ENCODE data around the gene AMPD2. TPM values are rescaled to one million over a fixed set of nuclear protein-coding genes. Genes with fewer than 3 reads are reported as not detected.

The AMPD2 gene
- total RNA-seq, 5 donors from 2014 or later (not counting 1 experiment from before 2014, with no cell fraction given), result 90.2 to 285 (median 100) TPM

GRCh38 chr1:109584766-109585165, 34.9 kb upstream of the AMPD2 start:
- WGBS (ENCODE audit: insufficient coverage), result no CpG with 5 or more reads among the region's 1 CpG
- no peaks in the 10 kb centered on the region for H3K27me3 Mint-ChIP-seq
- Histone ChIP-seq H3K27ac (ENCODE audit: low read length) (no peak overlapping the region), H3K9me3 (no peaks in the 10 kb centered on the region), H3K36me3 (ENCODE audit: control insufficient read depth in 2 of 2, extremely low read depth in 1 of 2, insufficient read depth in 1 of 2, low read length in 1 of 2) (peaks cover 0 to 82% of the 10 kb centered on the region in 2 donors), H3K27me3 (replicated peaks in 1 of 2; ENCODE audit: control insufficient read depth in 2 of 2, extremely low read depth in 1 of 2, insufficient read depth in 2 of 2, low read length in 1 of 2) (no peaks in the 10 kb centered on the region), H3K4me3 (ENCODE audit: control insufficient read depth in 1 of 2, extremely low read depth in 1 of 2, low read length in 1 of 2) (no peak overlapping the region), H3K4me1 (ENCODE audit: control insufficient read depth in 1 of 2, extremely low read depth in 1 of 2, insufficient read depth in 2 of 2, low read length in 2 of 2) (no peaks in the 10 kb centered on the region)
- CTCF ChIA-PET, result no interaction called here
- H3K27ac Mint-ChIP-seq, result no peak overlapping the region
- no peaks in the 10 kb centered on the region for H3K9me3 Mint-ChIP-seq
- H3K4me3 Mint-ChIP-seq, result no peak overlapping the region
- ATAC-seq (replicated peaks in 1 of 4) (no peak), DNase-seq (no peak)
- POLR2A ChIA-PET, result no interaction called here
- H3K4me1 Mint-ChIP-seq, result peaks cover 0 to 17% (median 0%) of the 10 kb centered on the region in 3 donors
- peaks cover 65% of the 10 kb centered on the region for H3K36me3 Mint-ChIP-seq

GRCh38 chr1:109586055-109586454, 33.6 kb upstream of the AMPD2 start:
- Mint-ChIP-seq H3K27ac (no peak overlapping the region), H3K36me3 (peaks cover 60% of the 10 kb centered on the region)
- ATAC-seq (replicated peaks in 1 of 4), result no peak

GRCh38 chr1:109589177-109589576, 30.5 kb upstream of the AMPD2 start:
- H3K4me3 ChIP-seq (ENCODE audit: control insufficient read depth in 1 of 2, extremely low read depth in 1 of 2, low read length in 1 of 2), result no peak overlapping the region
- no peaks in the 10 kb centered on the region for H3K9me3 Mint-ChIP-seq
- ChIA-PET POLR2A (no interaction called here), CTCF (no interaction called here)
- peaks cover 0 to 82% of the 10 kb centered on the region in 2 donors for H3K36me3 ChIP-seq (ENCODE audit: control insufficient read depth in 2 of 2, extremely low read depth in 1 of 2, insufficient read depth in 1 of 2, low read length in 1 of 2)
- no peaks in the 10 kb centered on the region for H3K27me3 Mint-ChIP-seq
- ATAC-seq (replicated peaks in 1 of 4) (no peak), DNase-seq (no peak)
- H3K4me1 ChIP-seq (ENCODE audit: control insufficient read depth in 1 of 2, extremely low read depth in 1 of 2, insufficient read depth in 2 of 2, low read length in 2 of 2), result no peaks in the 10 kb centered on the region
- H3K9me3 ChIP-seq, result no peaks in the 10 kb centered on the region
- no peaks in the 10 kb centered on the region for H3K27me3 ChIP-seq (replicated peaks in 1 of 2; ENCODE audit: control insufficient read depth in 2 of 2, extremely low read depth in 1 of 2, insufficient read depth in 2 of 2, low read length in 1 of 2)
- no peak overlapping the region for H3K27ac ChIP-seq (ENCODE audit: low read length)
- no peak overlapping the region for H3K4me3 Mint-ChIP-seq
- WGBS (ENCODE audit: insufficient coverage), result 77% methylated on average over 3 of the region's 3 CpGs
- no peak overlapping the region for H3K27ac Mint-ChIP-seq
- H3K36me3 Mint-ChIP-seq, result peaks cover 66% of the 10 kb centered on the region
- peaks cover 0 to 17% (median 0%) of the 10 kb centered on the region in 3 donors for H3K4me1 Mint-ChIP-seq

More at GRCh38 chr1:109586055-109586454, 33.6 kb upstream of the AMPD2 start:
- H3K4me1 ChIP-seq (ENCODE audit: control insufficient read depth in 1 of 2, extremely low read depth in 1 of 2, insufficient read depth in 2 of 2, low read length in 2 of 2), result no peaks in the 10 kb centered on the region
- WGBS (ENCODE audit: insufficient coverage), result no CpG with 5 or more reads among the region's 3 CpGs
- no peaks in the 10 kb centered on the region for H3K9me3 ChIP-seq
- no peak overlapping the region for H3K4me3 Mint-ChIP-seq
- POLR2A ChIA-PET, result no interaction called here
- H3K4me3 ChIP-seq (ENCODE audit: control insufficient read depth in 1 of 2, extremely low read depth in 1 of 2, low read length in 1 of 2), result no peak overlapping the region
- H3K4me1 Mint-ChIP-seq, result peaks cover 0 to 17% (median 0%) of the 10 kb centered on the region in 3 donors
- H3K27me3 Mint-ChIP-seq, result no peaks in the 10 kb centered on the region
- no peaks in the 10 kb centered on the region for H3K27me3 ChIP-seq (replicated peaks in 1 of 2; ENCODE audit: control insufficient read depth in 2 of 2, extremely low read depth in 1 of 2, insufficient read depth in 2 of 2, low read length in 1 of 2)
- DNase-seq, result no peak
- peaks cover 0 to 77% of the 10 kb centered on the region in 2 donors for H3K36me3 ChIP-seq (ENCODE audit: control insufficient read depth in 2 of 2, extremely low read depth in 1 of 2, insufficient read depth in 1 of 2, low read length in 1 of 2)
- no peaks in the 10 kb centered on the region for H3K9me3 Mint-ChIP-seq
- CTCF ChIA-PET, result no interaction called here
- no peak overlapping the region for H3K27ac ChIP-seq (ENCODE audit: low read length)

- ChIA-PET CTCF (interaction anchor here in 1 of 2 donors (1.1 kb wide), 1 partner anchor 24 kb away, joined by 3 read pairs; no protein-coding TSS in a partner anchor), POLR2A (no interaction called here)
- no peaks in the 10 kb centered on the region for H3K27me3 ChIP-seq (replicated peaks in 1 of 2; ENCODE audit: control insufficient read depth in 2 of 2, extremely low read depth in 1 of 2, insufficient read depth in 2 of 2, low read length in 1 of 2)
- no peaks in the 10 kb centered on the region for H3K9me3 ChIP-seq
- no peak overlapping the region for H3K27ac ChIP-seq (ENCODE audit: low read length)
- H3K36me3 ChIP-seq (ENCODE audit: control insufficient read depth in 2 of 2, extremely low read depth in 1 of 2, insufficient read depth in 1 of 2, low read length in 1 of 2), result peaks cover 0 to 77% of the 10 kb centered on the region in 2 donors
- H3K4me1 ChIP-seq (ENCODE audit: control insufficient read depth in 1 of 2, extremely low read depth in 1 of 2, insufficient read depth in 2 of 2, low read length in 2 of 2), result no peaks in the 10 kb centered on the region
- Mint-ChIP-seq H3K27me3 (no peaks in the 10 kb centered on the region), H3K36me3 (peaks cover 67% of the 10 kb centered on the region), H3K4me3 (no peak overlapping the region), H3K4me1 (peaks cover 0 to 13% (median 0%) of the 10 kb centered on the region in 3 donors), H3K27ac (peak overlapping the region in 1 of 2 donors; percentile 15), H3K9me3 (no peaks in the 10 kb centered on the region)
- no peak overlapping the region for H3K4me3 ChIP-seq (ENCODE audit: control insufficient read depth in 1 of 2, extremely low read depth in 1 of 2, low read length in 1 of 2)
- ATAC-seq (replicated peaks in 1 of 4) (no peak), DNase-seq (no peak)
These were observed 30.0 kb upstream of the AMPD2 start for GRCh38 chr1:109589679-109590078.

GRCh38 chr1:109592916-109593315, 26.7 kb upstream of the AMPD2 start:
- ChIA-PET CTCF (no interaction called here), POLR2A (no interaction called here)
- no peaks in the 10 kb centered on the region for H3K27me3 Mint-ChIP-seq
- DNase-seq (no peak), ATAC-seq (replicated peaks in 1 of 4) (no peak)
- H3K4me3 ChIP-seq (ENCODE audit: control insufficient read depth in 1 of 2, extremely low read depth in 1 of 2, low read length in 1 of 2), result no peak overlapping the region
- no peak overlapping the region for H3K4me3 Mint-ChIP-seq
- H3K4me1 Mint-ChIP-seq, result peaks cover 0 to 11% (median 0%) of the 10 kb centered on the region in 3 donors
- no peaks in the 10 kb centered on the region for H3K9me3 Mint-ChIP-seq
- peaks cover 0 to 56% of the 10 kb centered on the region in 2 donors for H3K36me3 ChIP-seq (ENCODE audit: control insufficient read depth in 2 of 2, extremely low read depth in 1 of 2, insufficient read depth in 1 of 2, low read length in 1 of 2)
- peaks cover 52% of the 10 kb centered on the region for H3K36me3 Mint-ChIP-seq
- no peaks in the 10 kb centered on the region for H3K27me3 ChIP-seq (replicated peaks in 1 of 2; ENCODE audit: control insufficient read depth in 2 of 2, extremely low read depth in 1 of 2, insufficient read depth in 2 of 2, low read length in 1 of 2)
- no peaks in the 10 kb centered on the region for H3K4me1 ChIP-seq (ENCODE audit: control insufficient read depth in 1 of 2, extremely low read depth in 1 of 2, insufficient read depth in 2 of 2, low read length in 2 of 2)
- H3K27ac ChIP-seq (ENCODE audit: low read length), result no peak overlapping the region
- H3K27ac Mint-ChIP-seq, result no peak overlapping the region
- no peaks in the 10 kb centered on the region for H3K9me3 ChIP-seq

- H3K9me3 Mint-ChIP-seq, result no peaks in the 10 kb centered on the region
- H3K4me3 Mint-ChIP-seq, result no peak overlapping the region
- no peak overlapping the region for H3K4me3 ChIP-seq (ENCODE audit: control insufficient read depth in 1 of 2, extremely low read depth in 1 of 2, low read length in 1 of 2)
- no peak overlapping the region for H3K27ac ChIP-seq (ENCODE audit: low read length)
- H3K36me3 Mint-ChIP-seq, result peaks cover 45% of the 10 kb centered on the region
- no peaks in the 10 kb centered on the region for H3K27me3 ChIP-seq (replicated peaks in 1 of 2; ENCODE audit: control insufficient read depth in 2 of 2, extremely low read depth in 1 of 2, insufficient read depth in 2 of 2, low read length in 1 of 2)
- no peaks in the 10 kb centered on the region for H3K27me3 Mint-ChIP-seq
- no peak for ATAC-seq (replicated peaks in 1 of 4)
- peaks cover 0 to 5% (median 2%) of the 10 kb centered on the region in 3 donors for H3K4me1 Mint-ChIP-seq
- no peak for DNase-seq
- no CpG with 5 or more reads among the region's 2 CpGs for WGBS (ENCODE audit: insufficient coverage)
- CTCF ChIA-PET, result interaction anchor here in 1 of 2 donors (0.7 kb wide), 1 partner anchor 60 kb away, joined by 3 read pairs; the partner anchor contains the start of gene GSTM4
- H3K4me1 ChIP-seq (ENCODE audit: control insufficient read depth in 1 of 2, extremely low read depth in 1 of 2, insufficient read depth in 2 of 2, low read length in 2 of 2), result no peaks in the 10 kb centered on the region
- POLR2A ChIA-PET, result no interaction called here
- H3K27ac Mint-ChIP-seq, result no peak overlapping the region
- H3K36me3 ChIP-seq (ENCODE audit: control insufficient read depth in 2 of 2, extremely low read depth in 1 of 2, insufficient read depth in 1 of 2, low read length in 1 of 2), result peaks cover 0 to 42% of the 10 kb centered on the region in 2 donors
- H3K9me3 ChIP-seq, result no peaks in the 10 kb centered on the region
These were observed 24.1 kb upstream of the AMPD2 start for GRCh38 chr1:109595531-109595930.

- Mint-ChIP-seq H3K27ac (no peak overlapping the region), H3K4me1 (peaks cover 13 to 17% (median 13%) of the 10 kb centered on the region in 3 donors), H3K27me3 (no peaks in the 10 kb centered on the region), H3K9me3 (no peaks in the 10 kb centered on the region), H3K36me3 (peaks cover 29% of the 10 kb centered on the region), H3K4me3 (no peak overlapping the region)
- no peak for DNase-seq
- WGBS (ENCODE audit: insufficient coverage), result no CpG with 5 or more reads among the region's 1 CpG
- no peaks in the 10 kb centered on the region for H3K4me1 ChIP-seq (ENCODE audit: control insufficient read depth in 1 of 2, extremely low read depth in 1 of 2, insufficient read depth in 2 of 2, low read length in 2 of 2)
- H3K27me3 ChIP-seq (replicated peaks in 1 of 2; ENCODE audit: control insufficient read depth in 2 of 2, extremely low read depth in 1 of 2, insufficient read depth in 2 of 2, low read length in 1 of 2), result no peaks in the 10 kb centered on the region
- H3K27ac ChIP-seq (ENCODE audit: low read length), result no peak overlapping the region
- ATAC-seq (replicated peaks in 1 of 4), result no peak
- peaks cover 0 to 21% of the 10 kb centered on the region in 2 donors for H3K36me3 ChIP-seq (ENCODE audit: control insufficient read depth in 2 of 2, extremely low read depth in 1 of 2, insufficient read depth in 1 of 2, low read length in 1 of 2)
- ChIA-PET CTCF (interaction anchor here in 1 of 2 donors (0.9 kb wide), 1 partner anchor 50 kb away, joined by 3 read pairs; the partner anchor contains the start of gene GNAI3), POLR2A (no interaction called here)
- H3K4me3 ChIP-seq (ENCODE audit: control insufficient read depth in 1 of 2, extremely low read depth in 1 of 2, low read length in 1 of 2), result no peak overlapping the region
- H3K9me3 ChIP-seq, result no peaks in the 10 kb centered on the region
These were observed 21.5 kb upstream of the AMPD2 start for GRCh38 chr1:109598156-109598555.

All from T-cell (primary cell).